ENCODE data around the gene NCS1. TPM values are rescaled to one million over a fixed set of nuclear protein-coding genes. Genes with fewer than 3 reads are reported as not detected.

Gene NCS1
- total and polyA plus RNA-seq, 9 of the 15 experiments (the other 6 are each of a cell fraction or from before 2014, with no cell fraction given) = 0.28 to 27.0 (median 9.6) TPM

- TF ChIP-seq PRDM10 (IDR thresholded peaks at IDR 0.05; ENCODE audit: partially characterized antibody) = no peak
Observed at GRCh38 chr9:130197386-130197785, 25.2 kb downstream of the NCS1 start (continued).

GRCh38 chr9:130197888-130198287 is 25.7 kb downstream of the NCS1 start:
- Histone ChIP-seq H2AFZ (ENCODE audit: low read depth, low read length) (no peak overlapping the region), H4K20me1 (replicated peaks; ENCODE audit: control insufficient read depth, insufficient read depth, low read length) (peaks cover 32% of the 10 kb centered on the region), H3K79me2 (ENCODE audit: control insufficient read depth, insufficient read depth, low read length) (peaks cover 4% of the 10 kb centered on the region; the same call in 2 of the 3 replicates), H3K9ac (ENCODE audit: insufficient read depth in 1 of 2, low read depth in 2 of 2, low read length in 2 of 2) (peak overlapping the region in 1 of 2 experiments; percentile 60; a peak in 1 of 4 replicates), H3K27ac (ENCODE audit: extremely low read depth, low read depth, low read length) (no peak overlapping the region), H3K27me3 (ENCODE audit: control insufficient read depth in 2 of 2, insufficient read depth in 2 of 2, low read length in 2 of 2) (no peaks in the 10 kb centered on the region), H3K4me1 (replicated peaks in 1 of 2; ENCODE audit: control insufficient read depth in 2 of 2, insufficient read depth in 2 of 2, low read length in 2 of 2) (peaks cover 14 to 53% of the 10 kb centered on the region in 2 experiments), H3K4me2 (ENCODE audit: insufficient read depth, low read length) (no peak overlapping the region), H3K36me3 (ENCODE audit: control insufficient read depth, insufficient read depth, low read length) (no peaks in the 10 kb centered on the region), H3K4me3 (no peak overlapping the region), H3K9me3 (replicated peaks; ENCODE audit: control insufficient read depth, insufficient read depth, low read depth, low read length) (no peaks in the 10 kb centered on the region), H3K9me1 (ENCODE audit: control insufficient read depth, insufficient read depth, low read length) (peaks cover 7% of the 10 kb centered on the region)
- intact Hi-C loops (cut with micrococcal nuclease) = no loop called here
- ATAC-seq (no peak), FAIRE-seq (no peak), DNase-seq (ENCODE audit: extremely low read depth in 1 of 4, low spot score in 3 of 4) (no peak)
- ChIA-PET POLR2A (interaction anchor here (0.7 to 1.1 kb wide), 2 partner anchors 9 to 10 kb away, joined by 3 read pairs; no protein-coding TSS in a partner anchor), CTCF (ENCODE audit: low intra/inter-chr PET ratio) (no interaction called here)
- in situ Hi-C loops (cut with MboI) = no loop called here
- TF ChIP-seq NFIC (IDR thresholded peaks at IDR 0.05) = peak; percentile 80
- TF ChIP-seq STAG1 (CRISPR knock-in tag; IDR thresholded peaks at IDR 0.05; ENCODE audit: borderline replicate concordance) = no peak
- TF ChIP-seq NCOA2 (IDR thresholded peaks at IDR 0.05; ENCODE audit: partially characterized antibody in 2 of 2) = no peak
- WGBS (ENCODE audit: insufficient coverage, low coverage, missing lambda C conversion rate) = 83% methylated on average over 3 of the region's 4 CpGs
- no TSS peak for BruUV-seq (replicated peaks)

All from K562 (cell line).